Femur (tissue), 1 donor: ENCODE results near the gene CELSR1.

Source experiments
- DNase-seq: peaks from one replicate; pipeline ENCODE4 v3.0.0-alpha.2; 2017

CELSR1 gene

GRCh38 chr22:46392137-46392844 lies 145.1 kb downstream of the CELSR1 start:
- no peak for DNase-seq

GRCh38 chr22:46391486-46392136 lies 145.8 kb downstream of the CELSR1 start:
- DNase-seq: no peak

- DNase-seq: peak; percentile 88
These were observed 146.6 kb downstream of the CELSR1 start for GRCh38 chr22:46390652-46391301.

- no peak for DNase-seq
These were observed 147.2 kb downstream of the CELSR1 start for GRCh38 chr22:46390105-46390651.

- DNase-seq: peak; percentile 9
These were observed 148.3 kb downstream of the CELSR1 start for GRCh38 chr22:46389081-46389480.

GRCh38 chr22:46388647-46389046 lies 148.8 kb downstream of the CELSR1 start:
- DNase-seq: no peak

GRCh38 chr22:46387748-46388147 lies 149.7 kb downstream of the CELSR1 start:
- no peak for DNase-seq

- peak; percentile 8 for DNase-seq
These were observed 151.1 kb downstream of the CELSR1 start for GRCh38 chr22:46386312-46386711.

- DNase-seq: no peak
These were observed 154.9 kb downstream of the CELSR1 start for GRCh38 chr22:46382524-46382923.

- DNase-seq: no peak
These were observed 155.7 kb downstream of the CELSR1 start for GRCh38 chr22:46381731-46382130.

GRCh38 chr22:46381142-46381541 lies 156.3 kb downstream of the CELSR1 start:
- no peak for DNase-seq

- no peak for DNase-seq
These were observed 156.8 kb downstream of the CELSR1 start for GRCh38 chr22:46380581-46380980.

- no peak for DNase-seq
These were observed 157.4 kb downstream of the CELSR1 start for GRCh38 chr22:46380069-46380468.

- no peak for DNase-seq
These were observed 158.1 kb downstream of the CELSR1 start for GRCh38 chr22:46379066-46379930.

GRCh38 chr22:46378426-46379065 lies 158.9 kb downstream of the CELSR1 start:
- DNase-seq: no peak

- DNase-seq: no peak
These were observed 159.6 kb downstream of the CELSR1 start for GRCh38 chr22:46377525-46378425.

- no peak for DNase-seq
These were observed 160.4 kb downstream of the CELSR1 start for GRCh38 chr22:46376908-46377524.

GRCh38 chr22:46376111-46376510 lies 161.3 kb downstream of the CELSR1 start:
- no peak for DNase-seq

- no peak for DNase-seq
These were observed 162.6 kb downstream of the CELSR1 start for GRCh38 chr22:46374663-46375474.
